GM12891 (cell line): Measurements from ENCODE around the gene LTBP2.

Experiments
- DNase-seq: peaks from one replicate; pipeline ENCODE4 v3.0.0; 2011; ENCODE audit warnings: low spot score; ENCODE audit not compliant: insufficient read length
- FAIRE-seq: peaks from 2 replicates; lab custom pipeline; 2011; peaks lifted over from hg19 to GRCh38; lab: Jason Lieb, UNC
- PAX5 ChIP-seq: IDR thresholded peaks from 2 replicates; pipeline ENCODE4 v1.6.1; 2011; ENCODE audit warnings: low read length, moderate library complexity, mild to moderate bottlenecking; ENCODE audit not compliant: insufficient read depth, severe bottlenecking
- POLR2A ChIP-seq: IDR thresholded peaks from 2 replicates; pipeline ENCODE4 v1.6.1; 2011; ENCODE audit warnings: low read depth, low read length, control low read depth
- POLR2AphosphoS5 ChIP-seq: IDR thresholded peaks from 2 replicates; pipeline ENCODE4 v1.6.1; 2011; ENCODE audit warnings: low read depth, low read length, control low read depth
- POU2F2 ChIP-seq: IDR thresholded peaks from 2 replicates; pipeline ENCODE4 v1.6.1; 2011; ENCODE audit warnings: low read depth, mild to moderate bottlenecking, control low read depth, low read length, moderate library complexity
- SPI1 ChIP-seq: IDR thresholded peaks from 2 replicates; pipeline ENCODE4 v1.6.1; 2011; ENCODE audit warnings: low read depth, low read length, control low read depth
- TAF1 ChIP-seq: IDR thresholded peaks from 2 replicates; pipeline ENCODE4 v1.6.1; 2011; ENCODE audit warnings: low read depth, low read length, control low read depth

LTBP2 gene

DNA sequence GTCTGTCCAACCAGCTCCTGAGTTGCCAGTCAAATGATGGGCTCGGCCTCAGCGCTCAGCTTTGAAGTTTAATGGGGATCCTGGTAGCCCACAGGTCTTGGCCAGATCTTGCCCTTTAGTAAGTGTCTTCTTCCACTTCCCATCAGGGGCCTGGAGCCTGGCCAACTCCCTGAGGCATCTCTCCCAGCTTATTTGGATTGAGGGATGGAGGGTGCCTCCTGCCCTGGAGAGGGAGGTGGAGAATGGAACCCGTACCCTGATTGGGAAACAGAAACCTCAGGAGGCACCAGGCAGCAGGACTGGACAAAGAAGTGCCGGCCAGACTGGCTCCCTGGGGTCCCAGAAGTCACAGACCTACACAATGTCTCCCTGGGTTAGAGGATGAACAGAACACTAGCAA is 40.5 kb upstream of the LTBP2 start:
- DNase-seq, result no peak
- TF ChIP-seq TAF1 (no peak), SPI1 (no peak), POU2F2 (no peak), POLR2AphosphoS5 (no peak), PAX5 (no peak), POLR2A (no peak)
- FAIRE-seq, result no peak

DNA sequence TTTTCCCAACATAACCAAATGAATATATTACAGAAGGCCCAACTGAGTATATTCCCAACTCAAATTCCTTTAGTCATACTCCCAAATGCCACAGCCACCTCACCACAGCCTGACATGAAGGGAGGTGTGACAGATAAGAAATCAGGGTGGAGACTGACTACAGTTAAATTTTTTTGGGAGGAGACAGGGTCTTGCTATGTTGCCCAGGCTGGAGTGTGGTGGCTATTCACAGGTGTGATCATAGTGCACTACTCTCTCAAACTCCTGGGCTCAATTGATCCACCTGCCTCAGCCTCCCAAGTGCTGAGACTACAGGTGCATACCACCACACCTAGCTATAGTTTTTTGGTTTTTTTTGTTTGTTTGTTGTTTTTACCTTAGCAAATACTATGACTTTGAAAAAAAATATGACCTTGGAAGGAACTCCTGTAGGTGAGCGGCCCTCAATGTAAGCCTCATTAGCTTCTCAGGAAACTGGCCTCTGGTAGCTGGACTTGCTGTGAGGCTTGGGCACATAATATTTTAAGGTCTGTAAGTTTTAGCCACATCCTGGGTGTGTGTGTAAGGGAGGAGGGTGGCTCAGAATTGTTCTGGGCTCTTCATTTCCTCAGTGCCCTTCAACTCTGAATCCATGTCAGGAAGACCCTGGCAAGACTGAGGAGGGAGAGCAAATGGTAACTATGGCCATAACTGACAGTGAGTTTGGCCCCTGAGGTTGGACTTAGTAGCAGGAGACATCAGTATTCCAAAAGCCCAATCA is 39.1 kb upstream of the LTBP2 start:
- DNase-seq, result no peak
- no peak for FAIRE-seq
- TF ChIP-seq POLR2AphosphoS5, result no peak
- no peak for TF ChIP-seq TAF1
- TF ChIP-seq SPI1, result no peak
- no peak for TF ChIP-seq PAX5
- TF ChIP-seq POLR2A, result no peak
- TF ChIP-seq POU2F2, result no peak

DNA sequence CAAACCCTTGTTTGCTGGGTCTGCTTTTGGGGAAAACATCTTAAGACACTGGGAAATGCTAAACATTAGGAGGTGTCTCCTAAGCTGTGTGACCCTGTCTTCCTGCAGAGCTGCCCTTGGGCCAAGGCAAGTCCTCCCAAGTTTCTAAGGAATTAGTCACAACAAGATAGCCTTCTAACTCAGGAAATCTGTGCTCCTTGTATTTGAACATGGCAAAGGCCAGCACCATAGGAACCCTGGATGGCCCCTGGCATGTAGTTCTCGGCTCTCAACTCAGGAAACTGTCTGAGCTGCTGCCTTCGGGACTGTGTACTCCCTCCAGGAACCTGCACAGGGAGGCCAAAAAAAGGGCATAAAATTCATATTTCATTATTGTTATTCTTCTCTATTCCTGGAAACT is 37.6 kb upstream of the LTBP2 start:
- TF ChIP-seq SPI1 (no peak), POLR2AphosphoS5 (no peak), POU2F2 (no peak), POLR2A (no peak), TAF1 (no peak), PAX5 (no peak)
- DNase-seq, result no peak
- no peak for FAIRE-seq

DNA sequence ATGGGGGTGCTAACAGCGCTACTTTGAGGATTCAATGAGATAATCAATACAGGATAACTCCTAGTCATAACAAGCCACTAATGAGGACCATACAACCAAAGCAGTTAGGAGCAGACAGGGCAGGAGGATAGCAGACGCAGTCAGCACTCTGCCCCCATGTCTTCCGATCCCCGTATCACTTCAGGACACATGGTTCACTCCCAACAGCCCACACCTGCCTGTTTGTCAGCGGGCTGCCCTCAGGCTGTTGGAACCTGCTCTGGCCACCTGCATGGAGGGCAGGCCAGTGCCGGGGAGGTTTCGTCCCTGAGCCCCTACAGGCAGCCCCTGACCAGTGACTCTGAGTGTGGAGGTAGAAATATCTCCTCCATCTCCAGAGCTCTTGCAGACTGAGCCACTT is 37.1 kb upstream of the LTBP2 start:
- TF ChIP-seq PAX5 (no peak), POLR2AphosphoS5 (no peak), POLR2A (no peak), POU2F2 (no peak), TAF1 (no peak), SPI1 (no peak)
- DNase-seq (no peak), FAIRE-seq (no peak)

DNA sequence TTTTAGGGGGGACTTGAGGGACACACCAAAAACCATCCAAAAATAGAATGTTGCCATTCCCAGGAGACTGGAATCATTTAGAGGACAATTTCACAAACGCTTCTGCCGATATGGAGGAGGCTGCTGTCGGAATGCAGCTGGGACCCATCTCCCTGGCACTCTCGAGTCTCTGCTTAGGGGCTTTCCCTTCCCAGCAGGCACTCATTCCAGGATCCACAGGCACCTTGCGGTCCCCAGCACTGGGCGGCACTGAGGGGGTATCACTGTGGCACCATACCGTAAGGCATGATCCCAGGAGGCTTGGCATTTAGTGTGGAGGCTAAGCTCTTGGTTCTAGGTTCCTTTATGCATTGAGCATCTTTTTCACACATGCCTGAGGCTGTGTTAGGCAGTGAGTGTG is 36.6 kb upstream of the LTBP2 start:
- no peak for FAIRE-seq
- no peak for DNase-seq
- TF ChIP-seq TAF1 (no peak), SPI1 (no peak), POU2F2 (no peak), PAX5 (no peak), POLR2A (no peak), POLR2AphosphoS5 (no peak)

DNA sequence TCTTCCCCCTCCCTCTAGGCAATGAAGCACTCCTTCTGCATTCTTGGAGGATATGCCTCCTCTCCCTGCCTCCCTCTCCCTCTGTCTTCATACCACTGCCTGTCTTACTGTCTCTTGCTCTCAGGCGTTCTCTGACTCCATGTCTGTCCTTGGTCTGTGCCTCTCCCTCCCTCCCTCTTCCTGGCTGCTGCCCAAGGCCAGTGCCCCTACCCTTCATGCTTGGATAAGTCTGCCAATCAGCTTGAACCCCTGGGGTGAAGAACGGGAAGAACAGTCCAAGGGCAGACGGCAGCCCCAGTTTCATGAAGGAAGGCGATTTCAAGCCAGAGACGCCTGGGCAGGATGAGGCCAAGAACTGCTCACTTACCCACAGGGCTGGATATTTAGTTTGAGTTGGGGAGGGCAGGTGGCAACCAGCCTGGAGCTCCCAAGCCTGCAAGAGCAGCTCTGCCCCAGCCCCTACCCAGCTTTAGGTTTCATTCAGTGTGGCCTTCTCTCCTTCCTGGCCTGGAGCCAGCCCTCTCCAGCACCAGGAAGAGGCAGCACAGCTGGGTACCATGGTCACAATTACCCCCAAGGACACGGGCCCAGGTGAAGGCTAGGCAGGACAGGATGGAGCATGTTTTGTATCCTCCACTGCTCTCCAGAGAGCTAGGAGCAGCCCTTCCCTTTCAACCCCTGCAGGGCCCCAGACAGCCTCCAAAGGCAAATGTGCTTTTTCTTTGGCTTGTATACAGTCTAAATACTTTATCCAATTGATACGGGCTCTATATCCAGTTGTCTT is 35.8 kb upstream of the LTBP2 start:
- TF ChIP-seq POLR2A, result no peak
- TF ChIP-seq PAX5, result no peak
- TF ChIP-seq TAF1, result no peak
- no peak for TF ChIP-seq POLR2AphosphoS5
- no peak for TF ChIP-seq POU2F2
- FAIRE-seq (no peak), DNase-seq (no peak)

DNA sequence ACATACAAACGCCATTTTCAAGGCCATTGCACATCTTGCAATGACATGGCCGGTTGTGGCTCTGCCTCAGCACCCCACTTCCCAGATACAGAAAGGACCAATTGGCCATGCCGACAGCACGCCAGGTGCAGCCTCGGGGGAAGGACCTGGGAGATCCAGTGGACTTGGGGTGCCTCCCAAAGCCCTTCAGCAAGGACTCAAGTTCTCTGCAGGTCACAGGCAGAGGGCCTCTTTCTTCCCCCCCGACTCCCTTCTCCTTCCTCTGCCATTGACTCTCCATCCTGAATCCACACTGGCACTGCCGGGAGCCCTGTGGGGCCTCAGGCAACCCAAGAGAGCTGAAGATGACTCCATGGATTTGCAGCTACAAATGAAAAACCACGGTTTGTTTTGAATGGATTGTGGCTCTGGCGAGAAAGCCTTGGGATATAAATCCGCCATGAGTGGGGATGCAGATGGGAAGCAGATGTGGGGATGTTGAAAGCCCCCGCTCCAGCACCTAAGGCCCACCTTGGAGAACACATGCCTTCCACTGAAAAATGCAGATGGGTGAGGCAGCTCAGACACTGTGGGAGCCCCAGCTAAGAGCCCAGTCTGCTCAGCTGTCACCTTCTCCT is 35.1 kb upstream of the LTBP2 start:
- no peak for FAIRE-seq
- DNase-seq, result no peak
- no peak for TF ChIP-seq POLR2A
- no peak for TF ChIP-seq POU2F2
- no peak for TF ChIP-seq SPI1
- no peak for TF ChIP-seq POLR2AphosphoS5
- TF ChIP-seq TAF1, result no peak
- TF ChIP-seq PAX5, result no peak

DNA sequence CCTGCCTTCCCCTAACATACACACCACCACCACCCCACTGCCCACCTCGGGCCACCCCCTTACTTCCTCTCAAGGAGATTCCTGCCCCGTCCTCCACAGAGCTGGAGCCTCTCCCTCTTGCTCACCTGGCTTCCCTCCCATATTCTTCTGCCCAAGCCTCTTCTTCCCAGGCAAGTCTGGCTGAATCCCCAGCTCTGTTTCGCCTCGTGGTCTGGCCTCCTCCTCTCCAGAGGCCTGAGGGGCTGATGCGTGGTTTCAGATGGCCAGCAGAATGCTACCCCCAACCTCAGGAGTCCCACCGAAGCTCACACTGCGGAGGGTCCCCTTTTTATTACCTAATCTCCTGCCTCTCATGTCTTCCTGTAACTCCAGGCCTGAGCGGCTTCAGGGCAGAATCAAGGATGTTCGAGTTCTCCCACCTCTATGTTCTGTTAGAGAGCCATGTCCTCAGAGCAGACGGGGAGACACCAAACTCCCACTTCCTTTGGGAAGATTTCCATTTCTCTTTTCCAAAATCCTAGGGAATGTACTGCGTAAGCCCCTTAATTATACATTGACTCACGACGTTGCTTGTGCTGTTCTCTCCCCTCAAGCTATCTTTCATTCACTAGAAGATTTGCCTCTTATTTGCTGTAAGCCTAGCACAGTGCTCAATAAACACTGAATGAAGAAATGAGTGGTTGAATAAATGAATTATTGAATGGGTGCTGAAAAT is 33.9 kb upstream of the LTBP2 start:
- FAIRE-seq (no peak), DNase-seq (no peak)
- TF ChIP-seq TAF1, result no peak
- TF ChIP-seq POLR2A, result no peak
- TF ChIP-seq POLR2AphosphoS5, result no peak
- no peak for TF ChIP-seq POU2F2
- no peak for TF ChIP-seq PAX5
- no peak for TF ChIP-seq SPI1

DNA sequence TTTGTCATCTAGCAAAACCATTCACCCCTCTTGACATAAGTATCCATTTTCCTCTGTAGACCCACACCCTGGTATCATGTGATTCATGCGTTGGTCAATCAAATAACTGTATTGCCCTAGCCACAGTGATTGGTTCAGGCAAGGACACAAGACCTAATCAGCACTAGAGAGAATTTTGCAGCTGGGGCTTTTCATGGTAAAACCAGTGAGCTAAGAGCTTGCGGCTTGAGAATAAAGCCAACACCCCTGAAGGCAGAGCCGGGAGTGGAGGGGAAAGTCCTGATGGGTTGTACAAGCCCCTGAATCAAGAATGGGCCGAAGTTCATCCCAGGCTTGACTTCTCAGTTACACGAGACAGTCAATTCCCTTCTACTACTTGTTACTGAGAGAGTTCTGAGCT is 33.2 kb upstream of the LTBP2 start:
- FAIRE-seq (no peak), DNase-seq (no peak)
- TF ChIP-seq SPI1 (no peak), PAX5 (no peak), POLR2A (no peak), POU2F2 (no peak), POLR2AphosphoS5 (no peak), TAF1 (no peak)
